HG03025 (cell line): ENCODE measurements around the gene HDAC5.
"Not testable (repeated sequence)": the region's sequence is repeated elsewhere in the genome, so short reads cannot be mapped to it uniquely, and the experiment has no call there.

ENCODE experiments used
- ATAC-seq: cut with Tn5 transposase; IDR thresholded peaks from one replicate; pipeline ENCODE4 v1.9.1; 2021; ENCODE audit warnings: mild to moderate bottlenecking, moderate library complexity; ENCODE audit not compliant: unreplicated experiment, low FRiP score

Gene HDAC5

DNA sequence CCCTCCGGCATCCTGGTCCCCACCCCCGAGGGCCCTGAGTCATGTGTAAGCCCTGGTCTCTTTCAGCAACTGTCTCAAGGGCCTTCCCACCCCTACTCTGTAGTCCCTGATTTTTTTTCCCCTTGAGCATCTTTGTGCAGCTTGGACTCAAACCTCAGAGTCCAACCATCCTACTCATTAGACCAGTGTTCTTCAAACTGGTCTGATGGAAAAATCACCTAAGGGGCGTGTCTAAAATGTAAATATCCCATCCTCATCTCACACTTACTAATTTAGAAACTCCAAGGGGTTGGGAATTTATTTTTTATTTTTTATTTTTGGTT, 52.3 kb downstream of the HDAC5 start:
- ATAC-seq = no peak

- peak; percentile 57 for ATAC-seq
These were observed 52.8 kb downstream of the HDAC5 start, which contains the start of gene G6PC3 for GRCh38 chr17:44070455-44071197. TSS of gene G6PC3 (plus strand) at chr17:44070735. CDS start at chr17:44070966, 231 bp downstream.

DNA sequence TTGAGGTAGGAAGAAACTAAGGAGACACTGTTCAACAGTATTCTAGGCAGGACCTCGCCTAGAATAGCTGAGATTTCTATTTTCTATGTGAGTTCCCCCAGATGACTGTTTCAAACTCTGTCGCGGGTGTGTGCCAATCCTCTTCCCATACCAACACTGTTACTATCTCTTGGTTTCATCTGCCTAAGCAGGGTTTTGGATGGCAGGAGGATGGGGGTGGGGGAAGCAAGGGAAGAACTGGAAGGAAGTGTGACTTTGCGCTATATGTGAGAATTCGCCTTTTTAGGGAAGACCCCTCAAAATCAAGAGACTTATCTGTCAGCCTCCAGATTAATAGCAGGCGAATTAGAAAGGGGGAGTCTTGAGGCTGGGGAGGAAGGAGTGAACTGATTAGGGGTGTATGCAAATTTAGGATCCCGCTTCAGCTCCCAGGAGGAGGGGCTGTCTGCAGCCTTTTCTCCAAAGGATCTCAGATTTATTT, 53.4 kb downstream of the HDAC5 start:
- ATAC-seq = no peak

- no peak for ATAC-seq
These were observed 55.9 kb downstream of the HDAC5 start for GRCh38 chr17:44067545-44067940.

DNA sequence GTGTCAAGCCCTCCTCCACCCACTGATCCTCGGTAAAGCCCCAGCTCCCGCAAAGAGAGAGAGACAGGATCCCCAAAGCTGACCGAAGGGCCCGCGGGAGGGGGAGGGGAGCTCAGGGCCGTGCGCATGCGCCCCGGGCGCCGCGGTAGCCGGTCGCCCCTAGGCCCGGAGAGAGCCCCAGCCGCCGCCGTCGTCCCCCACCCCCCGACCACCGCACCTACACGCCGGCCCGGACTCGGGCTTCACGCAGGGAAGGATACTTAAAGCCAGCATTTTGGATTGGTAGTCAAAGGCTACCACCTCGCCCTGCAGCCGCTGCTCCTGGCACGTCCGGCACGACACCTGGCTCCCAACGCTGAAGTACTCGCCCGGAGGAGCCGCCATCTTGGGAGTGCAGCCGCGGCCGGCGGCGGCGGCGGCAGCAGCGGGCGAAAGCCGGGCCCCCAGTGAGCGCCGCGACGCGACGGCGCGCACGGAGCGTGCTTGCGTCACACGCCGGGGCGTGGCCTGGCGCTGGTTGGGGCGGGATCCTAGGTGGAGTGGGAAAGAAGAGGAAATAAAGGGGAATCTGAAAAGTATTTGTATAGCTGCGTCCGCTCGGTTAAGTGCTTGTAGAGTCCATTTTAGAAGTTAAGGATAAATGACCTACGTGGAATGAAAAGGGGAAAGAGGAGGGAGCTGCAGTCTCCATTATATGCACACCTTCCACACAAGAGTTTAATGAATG, 57.1 kb downstream of the HDAC5 start, which contains the start of gene LSM12:
LSM12 (minus strand) TSS at position 468 of the 727 bp plus-strand sequence; CDS start at position 384, 84 bp downstream.
- no peak for ATAC-seq

DNA sequence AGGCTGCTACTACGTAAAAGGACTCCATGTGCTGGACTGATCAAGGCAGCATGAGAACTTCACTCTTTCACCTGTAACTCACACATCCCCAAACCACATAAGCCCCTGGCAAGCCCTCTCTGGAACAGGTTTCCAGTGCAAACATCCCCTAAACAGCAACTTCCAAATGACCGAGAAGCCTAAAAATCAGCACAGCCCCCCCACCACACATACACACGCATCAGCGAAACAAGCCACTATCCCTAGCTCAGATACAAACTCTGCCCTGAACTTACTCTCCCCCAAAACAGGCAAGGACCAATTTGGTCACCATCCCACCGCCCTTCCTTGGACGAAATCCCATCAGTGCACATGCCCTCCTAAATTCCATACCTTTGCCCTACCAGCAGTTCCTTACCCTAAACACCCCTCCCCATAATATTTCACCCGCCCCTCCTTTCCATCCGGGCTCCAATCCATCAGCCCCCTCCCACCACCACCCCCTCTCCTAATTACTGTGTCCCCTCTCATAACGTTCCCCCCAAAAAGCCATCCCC, 57.7 kb downstream of the HDAC5 start:
- ATAC-seq = no peak

GRCh38 chr17:44063704-44064639, 59.5 kb downstream of the HDAC5 start:
- no peak for ATAC-seq

DNA sequence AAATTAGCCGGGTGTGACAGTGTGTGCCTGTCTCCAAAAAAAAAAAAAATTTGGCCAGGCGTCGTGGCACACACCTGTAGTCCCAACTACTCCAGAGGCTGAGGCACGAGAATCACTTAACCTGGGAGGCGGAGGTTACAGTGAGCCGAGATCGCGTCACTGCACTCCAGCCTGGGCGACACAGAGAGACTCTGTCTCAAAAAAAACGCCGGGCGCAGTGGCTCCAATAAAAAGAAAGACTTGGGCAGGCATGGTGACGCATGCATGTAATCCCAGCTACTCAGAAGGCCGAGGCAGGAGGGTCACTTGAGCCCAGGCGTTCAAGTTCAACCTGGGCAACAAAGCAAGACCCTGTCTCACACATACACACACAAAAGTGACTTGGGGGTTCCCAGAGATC, 60.6 kb downstream of the HDAC5 start:
- ATAC-seq = no peak

GRCh38 chr17:44061446-44061845, 62.0 kb downstream of the HDAC5 start:
- ATAC-seq = no peak

DNA sequence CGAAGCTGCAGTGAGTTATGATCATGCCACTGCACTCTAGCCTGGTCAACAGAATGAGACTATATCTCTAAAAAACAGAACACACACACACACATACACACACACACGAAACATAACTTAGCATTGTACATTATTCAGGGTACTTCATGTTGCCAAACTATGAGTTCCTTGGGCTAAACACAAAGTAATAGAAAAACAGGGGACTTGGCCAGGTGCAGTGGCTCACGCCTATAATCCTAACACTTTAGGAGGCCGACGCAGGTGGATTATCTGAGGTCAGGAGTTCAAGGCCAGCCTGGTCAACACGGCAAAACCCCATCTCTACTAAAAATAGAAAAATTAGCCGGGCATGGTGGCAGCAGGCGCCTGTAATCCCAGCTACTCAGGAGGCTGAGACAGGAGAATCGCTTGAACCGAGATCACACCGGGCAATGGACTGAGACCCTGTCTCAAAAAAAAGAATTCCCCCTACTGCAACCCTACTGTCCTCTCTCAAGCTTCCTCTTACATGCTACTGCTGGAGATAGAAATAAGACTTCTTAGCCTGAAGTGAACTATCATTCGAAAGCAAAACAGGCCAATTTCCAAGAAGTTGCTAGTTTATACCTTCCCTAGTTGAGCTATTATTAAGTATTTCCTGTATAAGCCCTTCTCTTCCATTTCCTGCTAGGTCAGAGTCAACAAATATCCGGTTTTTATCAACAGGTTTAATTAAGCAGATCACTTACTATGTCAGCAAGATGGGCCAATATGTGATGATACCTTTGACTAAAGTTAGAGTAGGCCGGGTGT, 64.1 kb downstream of the HDAC5 start:
- no peak for ATAC-seq

GRCh38 chr17:44053125-44053872, 70.1 kb downstream of the HDAC5 start:
- ATAC-seq = no peak

- no peak for ATAC-seq
These were observed 74.0 kb downstream of the HDAC5 start for GRCh38 chr17:44049294-44050060.

DNA sequence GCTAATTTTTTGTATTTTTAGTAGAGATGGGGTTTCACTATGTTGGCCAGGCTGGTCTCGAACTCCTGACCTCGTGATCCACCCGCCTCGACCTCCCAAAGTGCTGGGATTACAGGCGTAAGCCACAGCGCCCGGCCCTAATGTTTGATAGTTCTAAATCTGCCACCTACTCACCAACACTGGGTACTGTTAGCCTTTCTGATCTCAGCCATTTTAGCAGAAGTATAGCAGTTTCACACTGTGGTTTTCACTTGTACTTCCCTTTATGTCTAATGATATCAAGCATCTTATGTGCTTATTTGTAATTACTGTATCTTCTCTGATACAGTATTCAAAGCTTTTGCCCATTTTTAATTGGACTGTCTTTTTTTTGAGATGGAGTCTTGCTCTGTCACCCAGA, 76.5 kb downstream of the HDAC5 start:
- ATAC-seq = not testable (repeated sequence)

DNA sequence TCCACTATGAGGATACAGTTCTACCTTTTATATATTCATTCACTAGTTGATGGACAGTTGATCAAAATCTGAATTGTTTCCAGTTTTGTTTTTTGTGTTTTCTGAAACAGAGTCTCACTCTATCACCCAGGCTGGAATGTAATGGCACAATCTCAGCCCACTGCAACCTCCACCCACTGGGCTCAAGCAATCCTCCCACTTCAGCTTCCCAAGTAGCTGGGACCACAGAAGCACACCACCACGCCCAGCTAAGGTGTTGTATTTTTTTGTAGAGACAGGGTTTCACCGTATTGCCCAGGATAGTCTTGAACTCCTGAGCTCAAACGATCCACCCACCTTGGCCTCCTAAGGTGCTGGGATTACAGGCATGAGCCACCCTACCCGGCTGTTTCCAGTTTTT, 78.0 kb downstream of the HDAC5 start:
- ATAC-seq = no peak

DNA sequence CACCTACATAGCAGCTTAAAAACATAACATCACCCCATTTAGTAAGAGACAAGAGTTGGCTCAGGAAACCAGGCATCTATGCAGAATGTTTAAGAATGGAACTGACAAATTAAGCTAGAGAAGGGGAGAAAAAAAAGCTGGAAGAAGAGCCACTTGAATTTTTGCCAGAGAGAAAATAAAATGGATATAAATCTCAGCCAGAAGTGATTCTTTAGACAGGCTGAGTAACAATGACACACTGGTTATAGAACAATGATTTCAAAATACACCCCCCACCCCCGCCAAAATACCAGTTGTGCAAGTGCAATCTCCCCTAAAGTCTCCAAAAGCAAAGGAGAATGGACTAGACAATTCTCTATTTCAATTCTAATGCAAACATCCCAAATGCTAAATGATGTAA, 79.4 kb downstream of the HDAC5 start:
- ATAC-seq = no peak

DNA sequence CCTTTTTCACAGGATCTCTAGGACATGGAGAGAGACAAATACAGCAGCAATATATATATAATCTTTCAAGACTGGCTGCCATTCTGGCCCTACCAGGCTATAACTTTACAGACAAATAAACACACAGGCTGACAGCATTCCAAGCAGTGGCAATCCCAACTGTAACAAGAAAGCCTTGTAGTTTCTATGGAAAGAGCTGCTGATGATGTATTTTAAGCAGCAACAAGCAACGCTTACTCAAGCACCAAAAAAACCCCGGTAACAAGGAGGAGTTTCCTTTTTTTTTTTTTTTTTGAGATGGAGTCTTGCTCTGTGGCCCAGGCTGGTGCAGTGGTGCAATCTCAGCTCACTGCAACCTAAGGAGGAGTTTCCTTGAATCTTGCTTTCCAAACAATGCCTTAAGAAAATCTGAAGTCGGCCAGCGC, 80.2 kb downstream of the HDAC5 start:
- ATAC-seq = no peak

GRCh38 chr17:44039829-44040635, 83.4 kb downstream of the HDAC5 start:
- no peak for ATAC-seq
